MCF 10A (cell line): ENCODE data around the gene UCK1. TPM values are rescaled to one million over a fixed set of nuclear protein-coding genes. Genes with fewer than 3 reads are reported as not detected.

Source experiments
- Bru-seq: library from RNA; stranded (reverse); fragments of 400-500 nt; gene quantifications from one replicate; lab custom pipeline; 2021; lab: Mats Ljungman, UMichigan
- BruChase-seq, 2 experiments: library from RNA; stranded (reverse); fragments of 400-500 nt; gene quantifications; one replicate each; lab custom pipeline; 2021; lab: Mats Ljungman, UMichigan
- BruUV-seq: library from RNA; stranded (reverse); fragments of 400-500 nt; replicated peaks from 2 replicates; lab custom pipeline; 2021; lab: Mats Ljungman, UMichigan
- CTCF ChIA-PET: fragments of 300-600 bp; sonication (Branson Sonifier 250); formaldehyde crosslinking; extraction: SDS; loops from one replicate; lab custom pipeline; 2021; ENCODE audit warnings: antibody characterized with exemption, inconsistent platforms; lab: Yijun Ruan, JAX
- POLR2A ChIA-PET: fragments of 300-600, 350-650 bp; sonication (Branson Sonifier 250); formaldehyde crosslinking; extraction: SDS; loops from one replicate; lab custom pipeline; 2020; ENCODE audit warnings: antibody characterized with exemption, inconsistent platforms; lab: Yijun Ruan, JAX
- DNase-seq: peaks from one replicate; pipeline ENCODE4 v3.0.0-alpha.2; 2018; ENCODE audit not compliant: unreplicated experiment
- H3K27ac Mint-ChIP-seq: one replicate; pipeline ENCODE4 v1.8.0; 2022; ENCODE audit warnings: mild to moderate bottlenecking, low read depth, mixed read lengths; ENCODE audit not compliant: unreplicated experiment
- H3K27me3 Mint-ChIP-seq: one replicate; pipeline ENCODE4 v1.8.0; 2022; ENCODE audit warnings: mixed read lengths; ENCODE audit not compliant: insufficient read depth, unreplicated experiment
- H3K36me3 Mint-ChIP-seq: one replicate; pipeline ENCODE4 v1.8.0; 2022; ENCODE audit warnings: mild to moderate bottlenecking, moderate library complexity, mixed read lengths; ENCODE audit not compliant: insufficient read depth, unreplicated experiment
- H3K4me1 Mint-ChIP-seq: one replicate; pipeline ENCODE4 v1.8.0; 2022; ENCODE audit warnings: mixed read lengths; ENCODE audit not compliant: insufficient read depth, unreplicated experiment
- H3K4me3 Mint-ChIP-seq: one replicate; pipeline ENCODE4 v1.8.0; 2022; ENCODE audit warnings: mild to moderate bottlenecking, moderate library complexity, mixed read lengths; ENCODE audit not compliant: unreplicated experiment
- H3K9me3 Mint-ChIP-seq: one replicate; pipeline ENCODE4 v1.8.0; 2022; ENCODE audit warnings: mixed read lengths; ENCODE audit not compliant: unreplicated experiment
- CTCF ChIP-seq: fragments of 200-600 bp; IDR thresholded peaks from one replicate; pipeline ENCODE4 v1.8.0; 2022; ENCODE audit warnings: antibody characterized with exemption, mild to moderate bottlenecking; ENCODE audit not compliant: unreplicated experiment
- intact Hi-C: fragments of 100-400 bp; cut with micrococcal nuclease; formaldehyde crosslinking; loops from 2 replicates; pipeline ENCODE4 v1.14.1; 2022
- long read RNA-seq: library from polyadenylated mRNA; stranded (forward); transcript quantifications from one replicate; pipeline ENCODE4 v2.0.0, GENCODE V29; 2022
- total RNA-seq: library from RNA; stranded (reverse); gene quantifications from 2 replicates; pipeline ENCODE4 v1.2.3, GENCODE V29; 2022

Gene UCK1
- 20.0 and 22.7 TPM in 2 replicates for total RNA-seq
- percentile 52 among the genes with signal in this experiment for Bru-seq, nascent RNA
- percentile 71 among the genes with signal in this experiment for BruChase-seq, experiment 1, labeled RNA remaining after a 6-hour chase
- percentile 62 among the genes with signal in this experiment for BruChase-seq, experiment 2, labeled RNA remaining after a 2-hour chase
- long read RNA-seq, transcript UCK1-204 (7 exons, 2,167 nt): major isoform, 57 of 74 reads
- long read RNA-seq, partial matches to known transcripts: 2 of 74 reads
- long read RNA-seq, other reads (novel, unspliced or antisense): 10 of 74 reads

- Mint-ChIP-seq H3K9me3 (no peaks in the 10 kb centered on the region), H3K36me3 (peaks cover 12% of the 10 kb centered on the region), H3K27me3 (no peaks in the 10 kb centered on the region), H3K4me1 (no peaks in the 10 kb centered on the region), H3K4me3 (peak within 1 kb of the TSS; percentile 73), H3K27ac (no peak within 1 kb of the TSS)
- CTCF ChIA-PET: interaction anchor here (0.5 to 0.9 kb wide), 2 partner anchors 455 to 1955 kb away, joined by 3 to 4 read pairs; no protein-coding TSS in a partner anchor
- DNase-seq: peak; percentile 74
- intact Hi-C loops: no loop called here
- no TSS peak for BruUV-seq
- POLR2A ChIA-PET: interaction anchor here (0.6 to 1.0 kb wide), 4 partner anchors 11 to 991 kb away, joined by 3 read pairs; no protein-coding TSS in a partner anchor
- TF ChIP-seq CTCF: no peak
These were observed at the start of gene UCK1 for GRCh38 chr9:131530920-131531832. Gene UCK1 (minus strand): TSS chr9:131531263. CDS start chr9:131531174, 89 bp downstream.

- intact Hi-C loops: no loop called here
- Mint-ChIP-seq H3K27ac (no peak overlapping the region), H3K4me1 (no peaks in the 10 kb centered on the region), H3K4me3 (no peak overlapping the region), H3K27me3 (no peaks in the 10 kb centered on the region), H3K36me3 (peaks cover 36% of the 10 kb centered on the region), H3K9me3 (no peaks in the 10 kb centered on the region)
- CTCF ChIA-PET: interaction anchor here (0.6 to 0.7 kb wide), 2 partner anchors 244 to 259 kb away, joined by 3 read pairs; no protein-coding TSS in a partner anchor
- POLR2A ChIA-PET: no interaction called here
- no peak for DNase-seq
- BruUV-seq: no TSS peak
- no peak for TF ChIP-seq CTCF
These were observed 49.3 kb upstream of the UCK1 start for GRCh38 chr9:131580358-131580757.

- intact Hi-C loops: no loop called here
These were observed 48.7 kb upstream of the UCK1 start for GRCh38 chr9:131579789-131580211.

More at GRCh38 chr9:131579789-131580211, 48.7 kb upstream of the UCK1 start:
- Mint-ChIP-seq H3K4me1 (no peaks in the 10 kb centered on the region), H3K36me3 (peaks cover 32% of the 10 kb centered on the region), H3K4me3 (no peak overlapping the region), H3K9me3 (no peaks in the 10 kb centered on the region), H3K27me3 (no peaks in the 10 kb centered on the region), H3K27ac (peak overlapping the region; percentile 14)
- ChIA-PET POLR2A (no interaction called here), CTCF (interaction anchor here (0.6 to 0.7 kb wide), 2 partner anchors 243 to 258 kb away, joined by 3 read pairs; no protein-coding TSS in a partner anchor)
- no peak for TF ChIP-seq CTCF
- DNase-seq: no peak
- BruUV-seq: no TSS peak
